Activated CD8-positive, alpha-beta memory T cell treated with anti-CD3 and anti-CD28 coated beads for 48 hours (primary cell): Measurements from ENCODE around the gene PLXNB1.

Experiments
- DNase-seq, 3 experiments: peaks; one replicate each; pipeline ENCODE4 v3.0.0-alpha.2; 2020; ENCODE audit warnings: low read depth in 2 of 3, low spot score in 2 of 3

Gene PLXNB1

DNA sequence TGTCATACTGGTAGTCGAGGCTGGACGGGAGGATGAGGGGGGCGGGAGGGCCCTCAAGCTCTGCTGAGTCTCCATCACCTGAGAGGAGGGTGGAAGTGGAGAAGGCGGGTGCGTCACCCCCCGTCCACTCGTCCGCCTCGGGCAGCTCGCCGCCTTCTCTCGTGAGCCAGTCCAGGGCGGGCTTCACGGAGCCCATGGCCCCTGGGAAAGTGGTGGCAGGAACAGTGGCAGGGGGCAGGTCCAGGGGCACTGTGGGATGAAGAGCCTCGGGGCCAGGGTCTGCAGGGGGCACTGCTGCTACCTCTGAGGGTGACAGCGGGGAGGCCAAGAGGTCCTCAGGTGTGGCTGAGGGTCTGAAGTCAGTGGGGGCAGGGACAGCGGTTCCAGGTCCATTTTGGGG is 10.3 kb downstream of the PLXNB1 start:
- no peak for DNase-seq

DNA sequence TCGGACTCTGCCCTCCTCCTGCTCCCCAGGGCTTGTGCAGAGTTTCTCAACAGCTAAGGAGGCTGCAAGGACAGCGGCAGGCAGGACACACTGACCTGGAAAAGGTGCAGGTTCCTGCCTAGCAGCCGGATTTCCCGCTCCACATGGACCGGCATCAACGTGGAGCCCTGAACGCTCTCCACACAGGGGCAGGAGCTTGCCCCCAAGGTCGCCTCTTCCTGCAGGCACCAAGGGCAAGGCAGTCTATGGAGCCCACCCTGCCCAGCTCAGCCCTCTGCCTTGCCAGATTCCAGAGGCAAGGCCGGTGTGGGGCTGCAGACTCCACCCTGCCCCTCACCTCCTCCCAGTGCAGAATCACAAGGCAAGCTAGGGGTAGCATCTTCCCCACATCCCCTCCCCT is 10.7 kb downstream of the PLXNB1 start:
- no peak for DNase-seq

GRCh38 chr3:48418651-48419050 is 11.2 kb downstream of the PLXNB1 start:
- DNase-seq = no peak

GRCh38 chr3:48418140-48418539 is 11.7 kb downstream of the PLXNB1 start:
- no peak for DNase-seq

DNA sequence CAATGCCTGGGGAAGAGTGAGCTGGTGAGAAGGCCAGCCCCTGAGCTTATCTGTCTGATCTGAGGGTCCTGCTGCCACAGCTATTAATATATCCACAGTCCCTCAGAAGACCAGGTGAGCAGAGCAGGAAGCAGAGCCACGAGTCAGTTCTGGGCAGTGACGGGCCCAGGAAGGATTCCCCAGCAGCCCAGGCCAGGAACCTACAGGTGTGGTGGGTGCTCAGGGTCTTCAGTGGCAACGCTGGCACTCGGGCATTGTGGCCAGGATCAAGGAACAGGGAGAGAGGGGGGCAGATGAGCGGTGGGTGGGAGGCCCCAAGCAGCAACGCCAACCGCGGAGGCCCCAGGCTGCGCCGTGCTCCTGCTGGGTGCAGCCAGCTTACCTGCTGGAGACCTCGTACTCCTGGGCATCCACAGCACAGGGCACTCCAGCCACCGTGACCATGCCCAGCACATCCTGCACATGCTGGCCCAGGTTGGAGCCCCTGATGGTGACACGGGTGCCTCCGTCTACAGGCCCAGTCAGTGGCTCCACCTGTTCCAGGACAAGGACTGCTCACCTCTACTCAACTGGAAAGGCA is 12.3 kb downstream of the PLXNB1 start:
- DNase-seq = no peak

DNA sequence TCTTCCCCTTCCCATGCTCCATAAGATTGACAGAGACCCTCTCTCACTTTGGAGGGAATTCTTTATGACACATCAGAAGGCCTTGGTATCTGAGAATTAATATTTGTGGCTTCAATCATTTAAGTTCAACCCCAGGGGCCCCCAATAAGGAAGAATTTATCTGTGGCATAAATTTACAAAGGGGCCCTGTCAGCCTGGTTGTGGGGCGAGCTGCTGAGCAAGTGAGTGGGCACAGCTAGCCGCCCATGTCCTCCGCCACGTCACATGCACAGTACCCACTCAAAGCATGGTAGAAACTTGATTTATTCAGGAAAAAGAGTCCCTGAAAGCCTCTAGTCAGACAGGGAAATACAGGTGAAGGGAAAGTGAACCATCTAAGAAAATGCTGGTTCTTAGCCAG is 13.3 kb downstream of the PLXNB1 start:
- no peak for DNase-seq

DNA sequence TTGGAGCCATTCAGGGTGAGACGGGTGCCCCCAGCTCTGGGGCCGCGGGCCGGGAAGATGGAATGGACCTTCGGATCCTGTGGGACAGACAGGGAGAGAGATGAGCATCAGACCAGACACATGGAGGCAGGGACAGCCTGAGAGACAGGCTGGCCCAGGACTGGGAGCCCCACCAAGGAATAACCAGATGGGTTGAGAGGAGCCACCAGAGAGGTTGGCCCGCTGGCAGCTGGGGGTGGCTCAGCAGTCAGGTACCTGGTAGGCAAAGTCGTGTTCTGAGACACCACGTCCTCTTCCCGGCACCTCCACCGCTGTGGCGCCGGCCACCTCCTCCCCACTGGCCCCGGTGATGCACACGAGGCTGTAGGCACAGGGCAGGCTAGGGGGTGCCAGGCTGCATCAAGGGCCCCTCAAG is 13.8 kb downstream of the PLXNB1 start:
- DNase-seq = no peak

- DNase-seq = no peak
Measured at GRCh38 chr3:48415251-48415953, 14.5 kb downstream of the PLXNB1 start.

GRCh38 chr3:48414376-48415250 is 15.3 kb downstream of the PLXNB1 start:
- no peak for DNase-seq

DNA sequence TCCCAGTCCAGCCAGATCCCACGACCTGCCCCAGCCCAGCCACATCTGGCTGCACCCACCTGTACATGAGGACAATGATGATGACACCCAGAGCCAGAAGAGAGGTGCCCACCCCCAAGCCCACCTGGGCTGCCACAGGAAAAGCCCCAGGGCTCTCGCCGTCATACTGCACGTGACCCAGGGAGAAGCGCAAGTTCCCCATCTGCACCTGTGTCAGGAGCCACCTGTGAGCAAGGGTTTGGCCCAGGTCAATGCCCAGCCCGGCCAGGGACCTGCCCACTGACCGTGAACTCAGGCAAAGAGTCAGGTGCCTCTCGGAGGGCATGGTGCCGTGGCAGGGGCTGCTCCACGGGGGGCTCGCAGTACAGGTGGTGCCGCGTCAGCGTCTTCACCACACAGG is 16.3 kb downstream of the PLXNB1 start:
- DNase-seq = no peak

- DNase-seq = no peak
Measured at GRCh38 chr3:48413086-48413485, 16.8 kb downstream of the PLXNB1 start.

- no peak for DNase-seq
Measured at GRCh38 chr3:48412375-48413001, 17.4 kb downstream of the PLXNB1 start.

- DNase-seq = no peak
Measured at GRCh38 chr3:48411606-48412374, 18.1 kb downstream of the PLXNB1 start.

- no peak for DNase-seq
Measured at GRCh38 chr3:48411041-48411588, 18.8 kb downstream of the PLXNB1 start.

GRCh38 chr3:48410205-48411040 is 19.5 kb downstream of the PLXNB1 start:
- no peak for DNase-seq

GRCh38 chr3:48409291-48410201 is 20.3 kb downstream of the PLXNB1 start:
- DNase-seq = no peak

GRCh38 chr3:48408823-48409281 is 21.0 kb downstream of the PLXNB1 start:
- DNase-seq = no peak

GRCh38 chr3:48407542-48408099 is 22.3 kb downstream of the PLXNB1 start:
- no peak for DNase-seq
